Duodenal mucosa (tissue), 2 donors: ENCODE measurements around the gene PRSS23.
A peak's percentile ranks its signal among the peaks of the same experiment; 100 is the strongest.
"Not testable (repeated sequence)": the region's sequence is repeated elsewhere in the genome, so short reads cannot be mapped to it uniquely, and the experiment has no call there.

ENCODE experiments used
- H3K27ac ChIP-seq: one replicate; pipeline ENCODE4 v1.7.0; 2013; ENCODE audit warnings: low read depth, low read length
- H3K27me3 ChIP-seq, 2 donors: one replicate each; pipeline ENCODE4 v1.7.0; 2013; ENCODE audit warnings: low read length in 2 of 2, control low read depth in 1 of 2; ENCODE audit not compliant: insufficient read depth in 2 of 2, control insufficient read depth in 1 of 2
- H3K36me3 ChIP-seq, 2 donors: one replicate each; pipeline ENCODE4 v1.7.0; 2013; ENCODE audit warnings: low read length in 2 of 2, control low read depth in 1 of 2; ENCODE audit not compliant: insufficient read depth in 2 of 2, control insufficient read depth in 1 of 2
- H3K4me1 ChIP-seq, 2 donors: one replicate each; pipeline ENCODE4 v1.7.0; 2013; ENCODE audit warnings: low read length in 2 of 2, control low read depth in 1 of 2; ENCODE audit not compliant: insufficient read depth in 2 of 2, control insufficient read depth in 1 of 2
- H3K4me3 ChIP-seq, 2 donors: one replicate each; pipeline ENCODE4 v1.7.0; 2013; ENCODE audit warnings: low read length in 2 of 2, low read depth in 1 of 2
- H3K9ac ChIP-seq, 2 donors: one replicate each; pipeline ENCODE4 v1.7.0; 2013; ENCODE audit warnings: low read length in 2 of 2, low read depth in 1 of 2
- H3K9me3 ChIP-seq, 2 donors: one replicate each; pipeline ENCODE4 v1.7.0; 2013; ENCODE audit warnings: low read length in 2 of 2, control low read depth in 1 of 2; ENCODE audit not compliant: control insufficient read depth in 1 of 2

PRSS23 gene, protein sequence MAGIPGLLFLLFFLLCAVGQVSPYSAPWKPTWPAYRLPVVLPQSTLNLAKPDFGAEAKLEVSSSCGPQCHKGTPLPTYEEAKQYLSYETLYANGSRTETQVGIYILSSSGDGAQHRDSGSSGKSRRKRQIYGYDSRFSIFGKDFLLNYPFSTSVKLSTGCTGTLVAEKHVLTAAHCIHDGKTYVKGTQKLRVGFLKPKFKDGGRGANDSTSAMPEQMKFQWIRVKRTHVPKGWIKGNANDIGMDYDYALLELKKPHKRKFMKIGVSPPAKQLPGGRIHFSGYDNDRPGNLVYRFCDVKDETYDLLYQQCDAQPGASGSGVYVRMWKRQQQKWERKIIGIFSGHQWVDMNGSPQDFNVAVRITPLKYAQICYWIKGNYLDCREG

DNA sequence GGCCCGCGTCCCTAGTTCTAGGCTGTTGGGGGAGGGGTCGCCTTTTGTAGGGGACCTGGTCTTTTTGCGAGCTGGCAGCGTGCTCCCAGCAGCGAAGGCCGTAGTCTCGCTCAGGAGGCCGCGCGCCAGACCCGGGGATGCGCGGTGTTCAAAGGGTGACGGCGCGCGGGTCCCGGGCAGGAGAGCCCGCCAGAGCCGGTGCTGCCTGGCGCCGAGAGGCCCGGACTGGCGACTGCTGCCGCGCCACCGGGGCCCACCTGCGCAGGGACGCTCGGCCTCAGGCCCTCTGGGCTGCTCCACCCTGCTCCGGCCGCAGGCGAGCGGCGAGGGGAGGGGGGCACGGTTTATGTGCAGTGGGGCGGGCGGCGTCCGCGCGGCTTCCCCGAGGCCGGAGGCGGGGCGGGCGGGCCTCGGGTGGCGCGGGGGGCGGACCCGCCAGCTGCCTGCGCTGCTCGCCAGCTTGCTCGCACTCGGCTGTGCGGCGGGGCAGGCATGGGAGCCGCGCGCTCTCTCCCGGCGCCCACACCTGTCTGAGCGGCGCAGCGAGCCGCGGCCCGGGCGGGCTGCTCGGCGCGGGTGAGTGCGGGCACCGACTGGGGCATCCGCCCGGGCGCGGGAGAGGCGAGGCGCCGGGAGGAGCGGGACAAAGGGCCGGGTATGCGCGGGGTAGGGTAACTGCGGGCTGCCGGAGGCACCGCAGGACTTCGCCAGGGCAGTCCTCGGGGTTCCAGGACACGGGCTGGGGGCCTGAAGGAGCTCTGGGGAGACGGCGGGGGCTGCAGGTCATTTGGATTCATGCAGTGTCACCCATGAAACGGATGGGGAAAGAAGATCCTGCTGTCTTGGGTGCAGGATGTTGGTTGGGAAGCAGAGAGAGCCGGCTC, at the start of gene PRSS23:
Gene PRSS23, plus strand, starts transcription at position 467 of the 884 bp plus-strand sequence. CDS start 7,102 bp downstream, outside the sequence.
- Histone ChIP-seq H3K27ac (peak within 1 kb of the TSS; percentile 55), H3K36me3 (no peaks in the 10 kb centered on the region), H3K4me3 (peak within 1 kb of the TSS; percentile 69 to 76), H3K27me3 (peaks cover 3 to 12% of the 10 kb centered on the region in 2 donors), H3K4me1 (peaks cover 13% of the 10 kb centered on the region in 2 donors), H3K9me3 (no peaks in the 10 kb centered on the region), H3K9ac (peak within 1 kb of the TSS; percentile 45 to 59)

DNA sequence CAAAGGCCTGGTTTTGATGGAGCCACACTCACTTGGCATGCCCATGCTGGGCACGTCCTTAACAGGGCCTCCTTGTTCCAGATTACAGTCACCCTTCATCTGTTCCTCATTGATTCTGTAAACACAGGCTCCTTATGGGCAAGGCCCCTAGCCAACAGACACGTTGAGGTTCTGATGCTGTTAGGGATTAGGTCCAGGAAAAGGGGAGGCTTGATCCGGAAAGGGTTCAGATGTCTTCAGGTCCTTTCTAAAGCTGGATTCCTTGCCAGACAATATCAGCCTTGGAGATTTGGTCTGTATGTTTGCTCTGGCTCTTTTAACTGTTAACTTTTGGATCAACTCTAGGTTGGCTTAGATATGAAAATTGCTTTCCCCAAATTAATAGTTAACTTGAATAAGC, 46.9 kb upstream of the PRSS23 start:
- Histone ChIP-seq H3K27ac (no peak overlapping the region), H3K27me3 (no peaks in the 10 kb centered on the region), H3K36me3 (no peaks in the 10 kb centered on the region), H3K4me1 (no peaks in the 10 kb centered on the region), H3K9me3 (no peaks in the 10 kb centered on the region), H3K4me3 (no peak overlapping the region), H3K9ac (no peak overlapping the region)

DNA sequence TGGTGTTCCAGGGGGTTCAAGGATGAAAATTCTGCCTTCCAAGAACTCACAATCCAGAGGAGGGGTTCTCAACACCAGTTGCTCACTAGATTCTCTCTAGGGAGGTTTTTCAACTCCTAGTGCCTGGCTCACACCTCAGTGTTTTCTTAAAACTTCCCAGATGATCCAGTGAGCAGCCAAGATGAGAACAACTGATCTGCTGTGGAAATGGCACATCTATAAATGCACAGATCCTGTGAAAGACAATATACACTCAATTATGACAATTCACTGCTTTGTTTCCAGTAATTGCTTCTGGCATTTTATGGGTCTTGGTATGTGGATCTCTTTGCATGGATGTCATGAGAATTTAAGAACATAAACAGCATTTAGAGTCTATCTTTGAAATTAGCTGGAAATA, 45.2 kb upstream of the PRSS23 start:
- no peaks in the 10 kb centered on the region for H3K27me3 ChIP-seq
- H3K27ac ChIP-seq = no peak overlapping the region
- no peaks in the 10 kb centered on the region for H3K4me1 ChIP-seq
- H3K9me3 ChIP-seq = no peaks in the 10 kb centered on the region
- no peak overlapping the region for H3K9ac ChIP-seq
- H3K36me3 ChIP-seq = no peaks in the 10 kb centered on the region
- H3K4me3 ChIP-seq = no peak overlapping the region

DNA sequence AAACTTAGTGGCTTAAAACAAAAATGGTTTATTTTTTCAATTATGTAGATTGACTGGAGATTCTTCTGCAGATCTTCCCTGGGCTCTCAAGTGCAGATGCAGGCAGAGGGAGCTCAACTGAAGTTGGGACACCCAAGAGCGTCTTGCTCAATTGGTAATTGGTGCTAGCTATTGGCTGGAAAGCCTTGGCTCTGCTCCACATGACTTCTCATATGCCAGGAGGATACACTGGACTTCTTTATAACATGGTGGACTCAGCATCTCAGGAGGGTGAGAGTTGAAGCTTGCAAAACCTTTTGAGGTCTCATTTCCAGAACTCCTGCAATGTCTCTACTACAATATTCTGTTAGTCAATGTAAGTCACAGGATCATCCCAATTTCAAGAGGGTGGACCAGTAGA, 42.2 kb upstream of the PRSS23 start:
- Histone ChIP-seq H3K9me3 (no peaks in the 10 kb centered on the region), H3K27me3 (no peaks in the 10 kb centered on the region), H3K27ac (no peak overlapping the region), H3K4me1 (no peaks in the 10 kb centered on the region), H3K36me3 (no peaks in the 10 kb centered on the region), H3K9ac (no peak overlapping the region), H3K4me3 (no peak overlapping the region)

DNA sequence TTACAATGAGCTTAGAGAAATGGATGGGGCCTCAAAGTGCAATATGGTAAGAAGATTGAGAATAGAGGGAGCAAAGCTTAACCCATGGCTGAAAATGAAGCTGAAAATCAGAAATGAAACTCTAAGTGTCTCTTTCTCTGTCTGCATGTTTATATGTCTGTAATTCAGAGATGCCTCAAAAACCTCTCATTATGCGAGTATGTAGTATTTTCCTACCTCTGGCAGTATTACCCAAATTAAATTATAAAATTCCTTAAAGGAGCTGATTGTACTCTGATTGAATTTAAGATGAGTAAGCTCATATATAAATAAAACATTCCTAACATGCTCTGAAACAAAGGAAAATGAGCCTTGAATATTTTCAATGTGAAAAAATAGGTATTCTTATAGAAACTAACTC, 39.8 kb upstream of the PRSS23 start:
- no peaks in the 10 kb centered on the region for H3K36me3 ChIP-seq
- H3K4me3 ChIP-seq = no peak overlapping the region
- H3K27ac ChIP-seq = no peak overlapping the region
- no peaks in the 10 kb centered on the region for H3K27me3 ChIP-seq
- H3K9ac ChIP-seq = no peak overlapping the region
- H3K9me3 ChIP-seq = no peaks in the 10 kb centered on the region
- H3K4me1 ChIP-seq = no peaks in the 10 kb centered on the region

DNA sequence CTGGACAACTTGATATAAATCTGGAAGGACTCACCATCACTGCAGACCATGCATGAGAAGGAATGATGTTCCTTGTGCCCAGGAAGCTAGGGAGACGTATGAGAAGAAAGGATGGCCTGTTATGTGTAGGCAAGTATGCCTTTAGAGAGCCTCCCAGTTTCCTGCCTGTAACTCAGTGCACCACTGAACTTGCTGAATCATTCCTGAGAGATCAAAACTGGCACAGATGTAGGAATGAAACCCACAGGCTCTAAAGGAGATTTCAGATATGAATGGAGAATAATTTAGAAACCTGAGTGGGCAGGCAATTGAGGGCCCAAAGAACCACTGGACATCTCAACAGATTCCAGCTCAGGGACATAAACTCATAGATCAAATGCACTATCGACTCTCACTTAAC, 38.4 kb upstream of the PRSS23 start:
- Histone ChIP-seq H3K27me3 (no peaks in the 10 kb centered on the region), H3K9ac (no peak overlapping the region), H3K4me1 (no peaks in the 10 kb centered on the region), H3K4me3 (no peak overlapping the region), H3K36me3 (no peaks in the 10 kb centered on the region), H3K9me3 (no peaks in the 10 kb centered on the region), H3K27ac (no peak overlapping the region)

DNA sequence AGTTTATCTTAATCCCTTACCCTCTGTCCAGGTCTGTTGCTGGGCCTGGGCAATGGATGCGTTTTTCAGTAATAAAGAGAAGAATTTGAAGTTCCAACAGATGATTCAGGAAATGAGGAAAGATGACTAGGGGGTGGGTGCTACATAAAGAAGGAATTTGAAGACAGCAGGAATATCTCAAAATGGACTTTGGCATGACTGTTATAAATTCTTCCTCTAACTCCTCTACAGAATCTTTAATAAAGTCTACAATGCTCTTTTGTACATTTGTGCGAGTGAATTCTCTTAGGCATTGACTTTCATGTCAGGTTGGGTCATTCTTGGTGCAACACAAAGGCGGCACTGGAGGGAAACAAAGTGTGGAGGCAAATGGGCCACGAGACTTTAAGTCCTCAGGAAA, 35.1 kb upstream of the PRSS23 start:
- Histone ChIP-seq H3K9me3 (no peaks in the 10 kb centered on the region), H3K27me3 (no peaks in the 10 kb centered on the region), H3K27ac (no peak overlapping the region), H3K4me1 (no peaks in the 10 kb centered on the region), H3K36me3 (no peaks in the 10 kb centered on the region), H3K9ac (no peak overlapping the region), H3K4me3 (no peak overlapping the region)

DNA sequence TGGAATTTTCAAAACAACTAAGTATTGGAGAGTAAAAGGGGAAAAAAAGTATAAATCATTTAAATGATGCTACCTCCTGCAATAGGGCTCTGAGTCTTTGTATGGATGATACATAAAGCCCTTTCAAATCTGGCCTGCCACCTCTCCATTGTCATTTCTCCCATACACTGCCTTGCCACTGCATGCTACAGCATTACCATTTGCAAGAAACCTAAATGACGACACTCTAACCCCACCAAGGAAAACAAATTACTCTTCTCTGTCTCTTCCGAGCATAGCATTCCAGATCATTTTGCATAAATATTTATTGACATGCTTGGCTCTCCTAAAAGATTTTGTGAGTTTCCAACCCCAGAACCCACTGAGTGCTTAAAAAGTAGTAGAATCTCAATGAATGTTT, 34.5 kb upstream of the PRSS23 start:
- no peak overlapping the region for H3K27ac ChIP-seq
- no peak overlapping the region for H3K4me3 ChIP-seq
- no peaks in the 10 kb centered on the region for H3K27me3 ChIP-seq
- H3K36me3 ChIP-seq = no peaks in the 10 kb centered on the region
- no peaks in the 10 kb centered on the region for H3K4me1 ChIP-seq
- no peak overlapping the region for H3K9ac ChIP-seq
- H3K9me3 ChIP-seq = no peaks in the 10 kb centered on the region

DNA sequence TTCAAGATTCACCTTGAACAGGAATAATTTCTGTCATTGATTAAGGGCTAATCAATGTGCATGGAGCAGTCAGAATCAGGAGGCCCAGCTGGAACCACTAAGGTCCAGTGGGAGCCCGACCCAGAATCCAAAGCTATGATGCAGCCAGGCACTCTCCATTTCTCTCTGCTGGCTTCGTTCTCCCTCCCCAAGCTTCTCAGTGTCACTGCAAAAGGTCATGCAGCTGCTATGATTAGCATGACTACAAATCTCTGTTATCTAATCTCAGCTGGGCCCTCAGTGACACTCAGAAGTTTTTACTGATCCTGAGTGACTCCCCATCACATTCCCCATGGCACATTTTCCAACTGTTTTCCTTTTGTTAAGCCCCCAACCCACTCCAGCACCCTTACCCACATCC, 31.1 kb upstream of the PRSS23 start:
- H3K27me3 ChIP-seq = no peaks in the 10 kb centered on the region
- H3K36me3 ChIP-seq = no peaks in the 10 kb centered on the region
- H3K4me3 ChIP-seq = no peak overlapping the region
- H3K4me1 ChIP-seq = no peaks in the 10 kb centered on the region
- H3K9me3 ChIP-seq = no peaks in the 10 kb centered on the region
- no peak overlapping the region for H3K9ac ChIP-seq
- no peak overlapping the region for H3K27ac ChIP-seq

DNA sequence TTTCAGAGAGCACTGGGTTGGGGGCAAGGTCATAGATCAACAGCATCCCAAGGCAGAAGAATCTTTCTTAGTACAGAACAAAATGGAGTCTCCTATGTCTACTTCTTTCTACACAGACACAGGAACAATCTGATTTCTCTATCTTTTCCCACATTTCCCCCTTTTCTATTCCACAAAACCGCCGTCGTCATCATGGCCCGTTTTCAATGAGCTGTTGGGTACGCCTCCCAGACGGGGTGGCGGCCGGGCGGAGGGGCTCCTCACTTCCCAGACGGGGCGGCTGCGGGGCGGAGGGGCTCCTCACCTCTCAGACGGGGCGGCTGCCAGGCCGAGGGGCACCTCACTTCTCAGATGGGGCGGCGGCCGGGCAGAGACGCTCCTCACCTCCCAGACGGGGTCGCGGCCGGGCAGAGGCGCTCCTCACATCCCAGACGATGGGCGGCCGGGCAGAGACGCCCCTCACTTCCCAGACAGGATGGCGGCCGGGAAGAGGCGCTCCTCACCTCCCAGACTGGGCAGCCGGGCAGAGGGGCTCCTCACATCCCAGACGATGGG, 29.8 kb upstream of the PRSS23 start:
- not testable (repeated sequence) for H3K27ac ChIP-seq, H3K27me3 ChIP-seq, H3K9ac ChIP-seq, H3K36me3 ChIP-seq, H3K4me1 ChIP-seq, H3K4me3 ChIP-seq, H3K9me3 ChIP-seq
